NCI-H748 (cell line): ENCODE results near the gene NDOR1.

Source experiments
- DNase-seq: peaks from one replicate; lab custom pipeline; 2025; ENCODE audit not compliant: unreplicated experiment; lab: John Stamatoyannopoulos, UW

NDOR1 gene

GRCh38 chr9:137205126-137206069, at the start of gene NDOR1, which contains the start of gene TMEM203:
TSS of gene NDOR1 (plus strand) at chr9:137205700. CDS start at chr9:137205778, 78 bp downstream.
TSS of gene TMEM203 (minus strand) at chr9:137205648. CDS start at chr9:137205414, 234 bp downstream.
- peak; percentile 87 for DNase-seq

DNA sequence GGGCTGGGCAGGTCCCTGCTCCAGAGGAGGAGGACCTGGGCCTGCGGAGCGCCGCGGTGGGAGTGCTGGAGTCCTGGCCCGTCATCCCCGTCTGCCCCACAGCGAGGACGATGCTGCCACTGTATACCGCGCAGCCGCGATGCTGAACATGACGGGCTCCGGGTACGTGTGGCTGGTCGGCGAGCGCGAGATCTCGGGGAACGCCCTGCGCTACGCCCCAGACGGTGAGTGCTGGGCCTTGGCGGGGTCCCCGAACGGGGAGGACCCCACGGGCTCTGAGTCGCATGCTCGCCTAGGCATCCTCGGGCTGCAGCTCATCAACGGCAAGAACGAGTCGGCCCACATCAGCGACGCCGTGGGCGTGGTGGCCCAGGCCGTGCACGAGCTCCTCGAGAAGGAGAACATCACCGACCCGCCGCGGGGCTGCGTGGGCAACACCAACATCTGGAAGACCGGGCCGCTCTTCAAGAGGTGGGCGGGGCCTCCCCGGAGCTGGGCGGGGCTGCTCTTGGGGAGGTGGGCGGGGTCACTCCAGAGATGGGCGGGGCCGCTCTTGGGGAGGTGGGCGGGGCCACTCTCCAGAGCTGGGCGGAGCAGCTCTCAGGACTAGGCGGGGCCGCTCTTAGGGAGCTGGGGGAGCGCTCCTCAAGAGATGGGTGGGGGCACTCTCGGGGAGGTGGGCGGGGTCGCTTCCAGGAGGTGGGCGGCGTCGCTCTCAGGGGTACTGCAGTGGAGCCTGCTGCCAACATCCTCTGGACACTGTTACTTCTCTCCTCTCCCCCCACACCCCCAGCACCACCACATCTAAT, 48.7 kb upstream of the NDOR1 start:
- peak; percentile 55 for DNase-seq

DNA sequence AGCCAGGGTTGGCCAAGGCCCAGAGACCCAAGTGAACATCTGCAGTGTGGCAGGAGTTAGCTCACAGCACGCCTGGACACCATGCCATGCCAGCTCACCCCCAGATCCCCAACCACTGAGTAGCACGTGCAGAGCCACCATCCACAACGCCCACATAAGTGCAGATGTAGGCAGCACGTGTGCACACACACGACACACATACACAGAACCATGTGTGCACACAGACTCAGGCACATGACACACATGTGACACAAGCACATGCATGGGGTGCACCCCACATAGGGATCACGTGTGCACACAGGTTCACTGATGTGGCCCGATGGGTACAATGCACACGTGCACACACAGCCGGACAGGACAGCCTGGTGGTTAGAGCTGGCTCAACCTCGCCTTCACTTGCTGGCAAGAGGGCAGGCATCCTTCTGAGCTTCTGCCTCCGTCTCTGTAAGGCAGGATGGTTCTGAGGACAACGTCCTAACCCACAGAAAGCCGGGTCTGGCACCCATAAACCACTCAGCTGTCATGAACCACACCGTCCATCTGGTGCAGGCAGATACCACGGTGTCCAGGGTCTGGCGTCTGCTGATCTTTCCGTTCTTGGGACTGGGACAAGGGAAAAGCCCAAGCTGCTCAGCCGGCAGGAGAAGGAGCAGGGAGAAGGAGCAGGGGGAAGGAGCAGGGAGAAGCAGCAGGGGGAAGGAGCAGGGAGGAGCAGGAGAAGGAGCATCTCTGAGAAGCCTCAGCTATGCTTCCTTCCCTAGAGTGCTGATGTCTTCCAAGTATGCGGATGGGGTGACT, 47.7 kb upstream of the NDOR1 start:
- no peak for DNase-seq

DNA sequence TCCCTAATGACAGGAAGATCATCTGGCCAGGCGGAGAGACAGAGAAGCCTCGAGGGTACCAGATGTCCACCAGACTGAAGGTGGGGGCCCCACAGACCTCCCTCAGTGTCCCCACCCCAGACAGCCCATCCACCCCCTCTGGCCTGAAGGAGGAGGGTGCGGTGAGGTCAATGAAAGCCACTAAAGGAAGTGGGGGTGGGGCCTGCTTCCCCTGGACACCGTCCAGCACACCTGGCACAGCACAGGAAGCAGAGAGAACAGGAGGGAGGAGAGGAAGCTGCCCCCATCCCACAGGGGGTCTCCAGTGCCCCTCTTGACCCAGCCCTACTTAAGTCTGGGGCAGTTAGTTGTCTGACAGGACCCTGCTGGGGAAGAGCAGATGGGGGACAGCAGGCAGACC, 46.9 kb upstream of the NDOR1 start:
- DNase-seq: peak; percentile 38

- DNase-seq: no peak
Observed at GRCh38 chr9:137159105-137160053, 46.1 kb upstream of the NDOR1 start.

GRCh38 chr9:137160054-137160425, 45.5 kb upstream of the NDOR1 start:
- no peak for DNase-seq

- peak; percentile 88 for DNase-seq
Observed at GRCh38 chr9:137160716-137161557, 44.6 kb upstream of the NDOR1 start.

DNA sequence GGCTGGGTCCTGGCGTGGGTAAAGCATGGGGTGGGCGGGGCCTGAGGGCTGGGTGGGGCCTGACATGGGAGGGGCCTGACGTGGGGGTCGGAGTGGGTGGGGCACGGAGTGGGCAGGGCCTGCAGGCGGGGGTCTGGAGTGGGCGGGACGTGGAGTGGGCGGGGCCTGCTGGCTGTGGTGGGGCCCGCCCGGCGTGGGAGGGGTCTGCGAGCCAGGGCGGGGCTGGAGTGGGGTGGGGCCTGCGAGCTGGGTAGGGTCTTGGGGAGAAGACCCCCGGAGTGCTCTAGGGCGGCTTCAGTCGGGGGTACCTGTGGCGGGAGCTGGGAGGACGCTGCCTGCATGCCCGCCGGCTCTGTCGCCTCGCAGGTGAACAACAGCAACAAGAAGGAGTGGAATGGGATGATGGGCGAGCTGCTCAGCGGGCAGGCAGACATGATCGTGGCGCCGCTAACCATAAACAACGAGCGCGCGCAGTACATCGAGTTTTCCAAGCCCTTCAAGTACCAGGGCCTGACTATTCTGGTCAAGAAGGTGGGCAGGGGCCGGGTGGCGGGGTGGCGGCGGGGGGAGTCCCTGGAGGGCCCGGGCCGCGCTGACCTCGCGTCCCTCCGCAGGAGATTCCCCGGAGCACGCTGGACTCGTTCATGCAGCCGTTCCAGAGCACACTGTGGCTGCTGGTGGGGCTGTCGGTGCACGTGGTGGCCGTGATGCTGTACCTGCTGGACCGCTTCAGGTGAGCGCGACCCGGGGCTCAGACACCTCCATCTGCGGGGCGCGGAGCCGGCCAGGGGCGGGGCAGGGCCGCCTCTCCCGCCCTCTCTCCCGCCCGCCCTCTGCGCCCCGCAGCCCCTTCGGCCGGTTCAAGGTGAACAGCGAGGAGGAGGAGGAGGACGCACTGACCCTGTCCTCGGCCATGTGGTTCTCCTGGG, 43.7 kb upstream of the NDOR1 start:
- DNase-seq: peak; percentile 81

- DNase-seq: peak; percentile 62
Observed at GRCh38 chr9:137162505-137163364, 42.8 kb upstream of the NDOR1 start.

- DNase-seq: no peak
Observed at GRCh38 chr9:137163365-137163715, 42.2 kb upstream of the NDOR1 start.

GRCh38 chr9:137163805-137164204, 41.7 kb upstream of the NDOR1 start:
- no peak for DNase-seq

DNA sequence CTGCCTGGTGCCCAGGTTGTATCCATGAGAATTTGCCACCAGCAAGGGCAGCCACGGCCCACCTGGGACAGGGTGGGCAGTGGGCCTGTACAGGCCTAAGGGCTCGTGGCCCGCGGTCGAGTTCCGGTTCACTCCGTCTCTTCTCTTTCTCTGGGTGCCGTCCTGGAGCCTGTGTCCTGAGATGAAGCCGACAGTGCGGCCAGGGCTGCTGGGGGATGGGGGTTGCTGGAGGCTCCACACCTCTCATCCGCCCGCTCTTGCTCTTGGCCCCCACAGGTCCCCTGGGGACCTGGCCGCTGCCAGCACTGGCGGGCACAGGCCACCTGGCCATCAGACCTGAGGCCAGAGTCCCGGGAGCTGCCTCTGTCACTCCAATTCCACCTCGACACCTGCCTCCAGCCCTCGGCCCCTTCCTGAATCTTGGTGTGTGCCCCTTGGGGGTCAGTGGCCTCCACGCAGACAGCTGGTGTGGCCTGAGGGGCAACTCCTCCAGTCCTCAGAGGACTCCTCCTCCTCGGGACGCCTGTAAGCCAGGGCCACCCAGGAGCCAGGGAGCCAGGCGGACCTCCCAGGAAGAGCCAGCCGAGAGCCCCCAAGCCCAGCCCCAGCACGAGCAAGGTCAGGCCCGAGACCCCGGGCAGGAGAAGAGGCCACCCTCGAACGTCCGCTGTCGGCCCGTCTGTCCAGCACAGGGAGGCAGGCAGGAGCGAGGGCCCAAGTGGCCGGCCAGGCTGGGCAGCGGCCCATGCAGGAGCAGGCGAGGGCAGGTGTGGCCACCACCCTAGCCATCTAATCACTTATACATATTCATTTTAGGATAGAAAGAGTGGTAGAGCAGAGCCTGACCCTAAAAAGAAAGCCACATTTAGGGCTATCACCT, 40.9 kb upstream of the NDOR1 start:
- DNase-seq: no peak

- no peak for DNase-seq
Observed at GRCh38 chr9:137165250-137165836, 40.2 kb upstream of the NDOR1 start.

DNA sequence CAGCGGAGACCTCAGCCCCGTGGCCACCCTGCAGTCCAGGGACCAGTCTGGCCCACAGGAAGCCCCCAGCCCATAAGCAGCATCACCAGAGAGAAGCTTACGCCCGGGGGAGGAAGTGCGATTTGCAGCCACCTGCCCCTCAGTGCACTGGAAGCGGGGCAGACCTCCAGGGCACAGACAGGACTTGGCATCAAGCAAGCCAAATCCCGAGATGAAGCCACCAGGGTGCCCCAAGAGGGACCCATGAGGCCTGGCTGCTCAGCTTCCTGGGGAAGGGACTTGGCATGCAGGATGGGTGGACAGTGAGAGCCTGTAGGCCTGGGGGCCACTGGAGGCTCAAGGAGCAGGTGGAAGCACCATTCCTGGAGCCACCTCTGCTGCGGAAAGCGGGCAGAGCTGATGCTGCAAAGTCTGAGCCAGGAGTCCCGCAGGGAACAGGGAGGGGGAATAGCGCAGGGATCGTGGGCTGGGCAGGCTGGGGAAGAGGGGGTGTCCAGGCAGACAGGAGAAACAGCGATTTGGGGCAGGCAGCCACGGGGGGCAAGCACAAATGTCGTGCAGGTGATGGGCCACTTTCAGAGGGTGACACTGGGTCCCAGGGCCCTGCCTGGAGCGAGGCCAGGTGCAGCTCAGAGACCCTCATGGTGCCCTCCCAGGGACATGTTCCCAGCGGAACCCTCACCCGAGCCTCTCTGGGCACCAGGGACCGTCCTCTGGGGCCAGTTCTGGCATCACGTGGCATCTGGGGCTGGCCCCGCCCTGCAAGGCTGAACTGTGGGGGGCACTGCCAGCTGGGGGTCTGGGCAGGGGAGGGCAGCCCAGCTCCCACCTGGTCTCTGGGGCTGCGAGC, 38.9 kb upstream of the NDOR1 start:
- no peak for DNase-seq

DNA sequence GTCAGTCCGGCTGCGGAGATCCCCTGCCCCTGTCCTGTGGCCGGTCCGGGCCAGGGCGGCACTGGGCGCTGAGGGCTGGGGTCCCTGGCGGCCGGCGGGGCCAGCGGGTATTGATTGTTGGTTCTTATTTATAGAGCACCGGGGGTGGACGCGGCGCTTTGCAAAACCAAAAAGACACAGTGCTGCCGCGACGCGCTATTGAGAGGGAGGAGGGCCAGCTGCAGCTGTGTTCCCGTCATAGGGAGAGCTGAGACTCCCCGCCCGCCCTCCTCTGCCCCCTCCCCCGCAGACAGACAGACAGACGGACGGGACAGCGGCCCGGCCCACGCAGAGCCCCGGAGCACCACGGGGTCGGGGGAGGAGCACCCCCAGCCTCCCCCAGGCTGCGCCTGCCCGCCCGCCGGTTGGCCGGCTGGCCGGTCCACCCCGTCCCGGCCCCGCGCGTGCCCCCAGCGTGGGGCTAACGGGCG, 38.2 kb upstream of the NDOR1 start:
- DNase-seq: peak; percentile 38
